Osteoblast (primary cell): ENCODE data around the gene FAM221A. TPM values are rescaled to one million over a fixed set of nuclear protein-coding genes. Genes with fewer than 3 reads are reported as not detected.

Experiments
- DNase-seq: peaks from one replicate; pipeline ENCODE4 v3.0.0; 2011; ENCODE audit warnings: low spot score, mixed read lengths; ENCODE audit not compliant: insufficient read length; ENCODE audit errors: missing footprints
- H2AFZ ChIP-seq: 2 replicates; pipeline ENCODE4 v1.6.0; 2011; ENCODE audit warnings: mild to moderate bottlenecking, low read length
- H3K27ac ChIP-seq: 2 replicates; pipeline ENCODE4 v1.5.1; 2011; ENCODE audit warnings: mild to moderate bottlenecking, low read depth, low read length, moderate library complexity
- H3K27me3 ChIP-seq: 2 replicates; pipeline ENCODE4 v1.6.0; 2012; ENCODE audit warnings: mild to moderate bottlenecking, control low read depth, inconsistent platforms, low read length, moderate library complexity; ENCODE audit not compliant: insufficient read depth
- H3K36me3 ChIP-seq: 2 replicates; pipeline ENCODE4 v1.5.1; 2011; ENCODE audit warnings: mild to moderate bottlenecking, low read length, control low read depth, moderate library complexity; ENCODE audit not compliant: insufficient read depth
- H3K4me1 ChIP-seq: 2 replicates; pipeline ENCODE4 v1.5.1; 2011; ENCODE audit warnings: mild to moderate bottlenecking, low read length, control low read depth, moderate library complexity; ENCODE audit not compliant: insufficient read depth
- H3K4me2 ChIP-seq: 2 replicates; pipeline ENCODE4 v1.6.0; 2011; ENCODE audit warnings: mild to moderate bottlenecking, low read length; ENCODE audit not compliant: insufficient read depth
- H3K4me3 ChIP-seq: fragments of 200-600 bp; sonication (generic); 3 replicates; pipeline ENCODE4 v1.5.1; 2012; ENCODE audit warnings: mild to moderate bottlenecking, low read length, inconsistent platforms; ENCODE audit not compliant: insufficient read depth
- H3K79me2 ChIP-seq: 2 replicates; pipeline ENCODE4 v1.6.0; 2012; ENCODE audit warnings: mild to moderate bottlenecking, low read length, control low read depth, inconsistent platforms; ENCODE audit not compliant: insufficient read depth
- H3K9me3 ChIP-seq: 2 replicates; pipeline ENCODE4 v1.5.1; 2011; ENCODE audit warnings: low read depth, low read length, control low read depth
- H4K20me1 ChIP-seq: 2 replicates; pipeline ENCODE4 v1.6.0; 2012; ENCODE audit warnings: mild to moderate bottlenecking, low read length, control low read depth; ENCODE audit not compliant: insufficient read depth
- CTCF ChIP-seq: IDR thresholded peaks from 2 replicates; pipeline ENCODE4 v1.5.1; 2011; ENCODE audit warnings: mild to moderate bottlenecking, low read depth, low read length, moderate library complexity; ENCODE audit errors: extremely low read depth
- total RNA-seq: library from RNA; depleted of rRNA; stranded (reverse); fragments of >200 nt; gene quantifications from 2 replicates; pipeline ENCODE4 v1.2.3, GENCODE V29; 2012

Gene FAM221A
- total RNA-seq, 1 donor = 0.72 TPM

GRCh38 chr7:23698822-23699221, 18.8 kb downstream of the FAM221A start:
- Histone ChIP-seq H3K79me2 (no peaks in the 10 kb centered on the region), H3K4me3 (no peak overlapping the region), H3K4me2 (no peak overlapping the region), H3K4me1 (no peaks in the 10 kb centered on the region), H3K27me3 (no peaks in the 10 kb centered on the region), H4K20me1 (no peaks in the 10 kb centered on the region), H2AFZ (no peak overlapping the region), H3K9me3 (no peaks in the 10 kb centered on the region), H3K27ac (no peak overlapping the region), H3K36me3 (no peaks in the 10 kb centered on the region)
- no peak for DNase-seq
- no peak for TF ChIP-seq CTCF

GRCh38 chr7:23700046-23700445, 20.0 kb downstream of the FAM221A start:
- no peak for DNase-seq
- Histone ChIP-seq H3K4me2 (no peak overlapping the region), H3K4me3 (no peak overlapping the region), H3K27ac (no peak overlapping the region), H3K36me3 (no peaks in the 10 kb centered on the region), H3K27me3 (no peaks in the 10 kb centered on the region), H2AFZ (no peak overlapping the region), H3K9me3 (no peaks in the 10 kb centered on the region), H4K20me1 (no peaks in the 10 kb centered on the region), H3K4me1 (no peaks in the 10 kb centered on the region), H3K79me2 (no peaks in the 10 kb centered on the region)
- no peak for TF ChIP-seq CTCF

- H3K27me3 ChIP-seq = no peaks in the 10 kb centered on the region
- peaks cover 2% of the 10 kb centered on the region for H3K9me3 ChIP-seq
- no peak for DNase-seq
- no peaks in the 10 kb centered on the region for H3K36me3 ChIP-seq
- no peak overlapping the region for H3K4me2 ChIP-seq
- no peak overlapping the region for H2AFZ ChIP-seq
- H4K20me1 ChIP-seq = no peaks in the 10 kb centered on the region
- no peak overlapping the region for H3K4me3 ChIP-seq
- H3K27ac ChIP-seq = no peak overlapping the region
- H3K4me1 ChIP-seq = peaks cover 17% of the 10 kb centered on the region
- no peak for TF ChIP-seq CTCF
- no peaks in the 10 kb centered on the region for H3K79me2 ChIP-seq
Observed at GRCh38 chr7:23709081-23709750, 29.2 kb downstream of the FAM221A start.

GRCh38 chr7:23710000-23710399, 30.0 kb downstream of the FAM221A start, which contains the start of gene STK31:
Gene STK31 (plus strand): TSS chr7:23710219. CDS start chr7:23710286, 67 bp downstream.
- Histone ChIP-seq H2AFZ (no peak within 1 kb of the TSS), H3K9me3 (peaks cover 2% of the 10 kb centered on the region), H3K4me3 (no peak within 1 kb of the TSS), H3K79me2 (no peaks in the 10 kb centered on the region), H3K27ac (no peak within 1 kb of the TSS), H3K4me2 (no peak within 1 kb of the TSS), H4K20me1 (no peaks in the 10 kb centered on the region), H3K4me1 (peaks cover 18% of the 10 kb centered on the region), H3K36me3 (no peaks in the 10 kb centered on the region), H3K27me3 (no peaks in the 10 kb centered on the region)
- no peak for TF ChIP-seq CTCF
- DNase-seq = no peak
